ENCODE data around the gene VPS50.

VPS50 gene

GRCh38 chr7:93409324-93409723 is 177.2 kb downstream of the VPS50 start:
- Histone ChIP-seq H3K4me1 (ENCODE audit: insufficient read depth, low read length) (no peaks in the 10 kb centered on the region), H3K9me3 (ENCODE audit: low read length) (no peaks in the 10 kb centered on the region), H3K27me3 (ENCODE audit: insufficient read depth, low read length) (no peaks in the 10 kb centered on the region), H3K36me3 (ENCODE audit: insufficient read depth, low read length) (no peaks in the 10 kb centered on the region), H2AFZ (ENCODE audit: low read depth, low read length) (no peak overlapping the region), H3K4me3 (ENCODE audit: low read length) (no peak overlapping the region)
